Measurements from ENCODE around the gene RHBG.

Gene RHBG

GRCh38 chr1:156406251-156406650 lies 37.2 kb downstream of the RHBG start:
- no peak for DNase-seq (ENCODE audit: low read depth, low spot score)

- no peak for DNase-seq (ENCODE audit: low read depth, low spot score)
Observed at GRCh38 chr1:156407344-156407743, 38.3 kb downstream of the RHBG start.

- DNase-seq (ENCODE audit: low read depth, low spot score), result no peak
Observed at GRCh38 chr1:156407760-156408159, 38.7 kb downstream of the RHBG start.

GRCh38 chr1:156409439-156409838 lies 40.4 kb downstream of the RHBG start:
- DNase-seq (ENCODE audit: low read depth, low spot score), result no peak

- DNase-seq (ENCODE audit: low read depth, low spot score), result no peak
Observed at GRCh38 chr1:156410238-156410637, 41.2 kb downstream of the RHBG start.

GRCh38 chr1:156410740-156411139 lies 41.7 kb downstream of the RHBG start:
- no peak for DNase-seq (ENCODE audit: low read depth, low spot score)

GRCh38 chr1:156412653-156413321 lies 43.8 kb downstream of the RHBG start:
- DNase-seq (ENCODE audit: low read depth, low spot score), result no peak

- no peak for DNase-seq (ENCODE audit: low read depth, low spot score)
Observed at GRCh38 chr1:156413391-156414246, 44.6 kb downstream of the RHBG start.

GRCh38 chr1:156414461-156415064 lies 45.6 kb downstream of the RHBG start:
- no peak for DNase-seq (ENCODE audit: low read depth, low spot score)

GRCh38 chr1:156416993-156417392 lies 48.0 kb downstream of the RHBG start:
- no peak for DNase-seq (ENCODE audit: low read depth, low spot score)

GRCh38 chr1:156417401-156418020 lies 48.5 kb downstream of the RHBG start:
- DNase-seq (ENCODE audit: low read depth, low spot score), result no peak

- DNase-seq (ENCODE audit: low read depth, low spot score), result no peak
Observed at GRCh38 chr1:156418416-156419070, 49.5 kb downstream of the RHBG start.

GRCh38 chr1:156419854-156420204 lies 50.8 kb downstream of the RHBG start:
- no peak for DNase-seq (ENCODE audit: low read depth, low spot score)

GRCh38 chr1:156420205-156421061 lies 51.4 kb downstream of the RHBG start:
- no peak for DNase-seq (ENCODE audit: low read depth, low spot score)

GRCh38 chr1:156421062-156421938 lies 52.3 kb downstream of the RHBG start:
- no peak for DNase-seq (ENCODE audit: low read depth, low spot score)

- DNase-seq (ENCODE audit: low read depth, low spot score), result no peak
Observed at GRCh38 chr1:156421939-156422601, 53.1 kb downstream of the RHBG start.

GRCh38 chr1:156422602-156423091 lies 53.6 kb downstream of the RHBG start:
- no peak for DNase-seq (ENCODE audit: low read depth, low spot score)

- DNase-seq (ENCODE audit: low read depth, low spot score), result no peak
Observed at GRCh38 chr1:156423422-156424352, 54.7 kb downstream of the RHBG start.

All from iPS DF 19.7 (cell line).